HG03175 (cell line): ENCODE data around the gene LHFPL3.
"Not testable (repeated sequence)": the region's sequence is repeated elsewhere in the genome, so short reads cannot be mapped to it uniquely, and the experiment has no call there.

Source experiments
- ATAC-seq: cut with Tn5 transposase; IDR thresholded peaks from one replicate; pipeline ENCODE4 v1.9.1; 2021; ENCODE audit warnings: mild to moderate bottlenecking, moderate library complexity; ENCODE audit not compliant: unreplicated experiment

The LHFPL3 gene

DNA sequence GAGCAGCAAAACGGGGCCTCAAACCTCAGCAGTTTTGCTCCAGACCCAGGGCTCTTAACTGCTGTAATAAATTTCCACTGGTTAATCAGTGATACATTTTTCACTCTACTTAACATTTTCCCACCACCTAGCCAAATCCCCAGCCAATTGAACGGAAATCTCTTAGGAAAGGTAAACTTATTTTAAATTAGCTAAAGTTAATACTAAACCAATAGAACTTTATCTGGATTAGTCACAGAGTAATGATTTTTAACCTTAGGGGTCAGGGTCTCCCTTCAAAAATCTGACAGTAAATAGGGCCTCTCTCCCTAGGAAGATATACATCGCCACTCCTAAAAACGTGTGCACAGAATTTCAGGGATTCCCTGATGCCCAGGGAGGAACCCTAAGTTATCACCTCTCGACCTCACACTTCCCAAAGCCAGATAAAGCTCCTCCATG lies 598.2 kb downstream of the LHFPL3 start:
- no peak for ATAC-seq

- no peak for ATAC-seq
Observed at GRCh38 chr7:104927055-104927454, 598.7 kb downstream of the LHFPL3 start.

- no peak for ATAC-seq
Observed at GRCh38 chr7:104928721-104929400, 600.5 kb downstream of the LHFPL3 start.

- no peak for ATAC-seq
Observed at GRCh38 chr7:104929921-104930320, 601.5 kb downstream of the LHFPL3 start.

DNA sequence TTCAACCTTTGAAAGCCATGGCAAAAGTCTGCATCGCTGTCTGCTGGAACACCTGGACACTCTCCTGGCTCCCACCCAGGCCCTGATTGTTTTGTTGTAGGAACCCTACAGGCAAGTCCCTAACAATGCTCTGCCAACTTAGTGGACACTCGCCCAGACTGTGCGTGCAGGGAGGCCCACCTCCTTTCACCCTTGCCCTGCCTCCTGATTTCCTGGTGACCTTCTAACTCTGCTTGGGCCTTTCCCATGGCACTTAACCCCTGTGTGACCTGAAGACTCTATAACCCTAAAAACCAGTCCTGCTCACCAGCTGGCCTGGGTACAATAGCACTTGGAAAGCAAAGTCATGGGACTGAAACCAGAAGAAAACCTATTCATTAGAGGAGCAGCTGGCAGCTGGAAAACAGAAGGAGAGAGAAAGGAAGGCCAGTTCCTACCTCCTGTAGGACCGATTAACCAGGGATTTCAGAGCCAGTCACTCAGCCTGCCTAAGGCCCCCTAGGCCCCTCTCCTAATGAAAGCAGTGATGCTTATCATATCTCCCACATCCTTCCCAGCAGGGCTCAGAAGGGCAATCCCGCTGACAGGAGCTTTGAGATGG lies 602.9 kb downstream of the LHFPL3 start:
- ATAC-seq: no peak

DNA sequence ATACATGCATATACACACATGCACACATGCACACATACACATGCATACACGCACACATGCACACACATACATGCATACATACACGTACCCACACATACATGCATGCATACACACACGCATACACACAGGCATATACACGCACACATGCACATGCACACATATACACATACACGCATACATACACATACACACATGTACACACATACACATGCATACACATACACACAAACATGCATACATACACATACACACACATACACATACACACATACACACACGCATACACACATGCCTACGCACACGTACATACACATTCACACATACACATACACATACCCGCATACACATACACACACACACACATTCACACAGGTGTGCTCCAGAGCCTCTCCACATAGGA lies 604.6 kb downstream of the LHFPL3 start:
- ATAC-seq: no peak

GRCh38 chr7:104933521-104933988 lies 605.2 kb downstream of the LHFPL3 start:
- ATAC-seq: no peak

DNA sequence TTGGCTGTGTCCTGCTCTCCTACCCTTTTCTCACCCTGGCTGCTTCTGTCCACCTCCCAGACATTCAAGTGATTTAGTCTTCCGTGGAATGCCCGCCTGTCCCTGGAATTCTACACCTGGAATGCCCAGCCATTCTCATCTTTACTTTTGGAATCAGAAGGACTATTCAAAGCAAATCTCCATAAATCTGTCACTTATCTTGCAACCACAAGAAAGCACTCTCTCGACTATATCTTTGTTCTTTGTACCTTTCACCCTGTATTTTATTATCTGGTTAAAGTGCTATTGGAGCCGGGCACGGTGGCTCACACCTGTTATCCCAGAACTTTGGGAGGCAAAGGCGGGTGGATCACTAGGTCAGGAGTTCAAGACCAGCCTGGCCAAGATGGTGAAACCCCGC lies 606.3 kb downstream of the LHFPL3 start:
- no peak for ATAC-seq

DNA sequence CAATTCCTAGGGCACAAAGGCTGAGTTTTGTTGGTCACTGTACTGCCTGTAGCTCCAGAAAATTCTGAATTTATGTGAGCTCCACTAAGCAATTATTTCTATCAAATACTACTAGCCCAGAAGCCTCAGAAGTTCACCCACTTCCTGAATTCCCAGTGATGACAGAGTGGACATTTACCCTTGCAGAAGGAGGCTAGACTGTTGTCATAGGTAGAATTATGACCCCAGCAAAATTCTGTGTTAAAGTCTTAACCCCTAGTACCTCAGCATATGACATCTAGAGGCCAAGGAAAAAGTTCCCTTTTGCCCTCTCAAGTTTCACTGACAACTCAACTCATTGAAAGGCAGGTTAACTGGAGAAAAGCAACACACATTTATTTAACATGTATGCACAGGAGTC lies 606.9 kb downstream of the LHFPL3 start:
- no peak for ATAC-seq

- ATAC-seq: no peak
Observed at GRCh38 chr7:104936546-104936945, 608.1 kb downstream of the LHFPL3 start.

DNA sequence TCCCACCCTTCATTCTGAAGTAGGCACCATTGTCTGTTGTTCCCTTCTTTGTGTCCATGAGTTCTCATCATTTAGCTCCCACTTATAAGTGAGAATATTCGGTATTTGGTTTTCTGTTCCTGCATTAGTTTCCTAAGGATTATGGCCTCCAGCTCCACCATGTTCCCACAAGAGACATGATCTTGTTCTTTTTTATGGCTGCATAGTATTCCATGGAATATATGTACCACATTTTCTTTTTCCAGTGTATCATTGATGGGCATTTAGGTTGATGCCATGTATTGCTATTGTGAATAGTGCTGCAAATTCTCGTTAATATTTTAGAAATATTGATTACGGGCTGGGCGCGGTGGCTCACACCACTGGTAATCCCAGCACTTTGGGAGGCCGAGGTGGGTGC lies 609.1 kb downstream of the LHFPL3 start:
- not testable (repeated sequence) for ATAC-seq

DNA sequence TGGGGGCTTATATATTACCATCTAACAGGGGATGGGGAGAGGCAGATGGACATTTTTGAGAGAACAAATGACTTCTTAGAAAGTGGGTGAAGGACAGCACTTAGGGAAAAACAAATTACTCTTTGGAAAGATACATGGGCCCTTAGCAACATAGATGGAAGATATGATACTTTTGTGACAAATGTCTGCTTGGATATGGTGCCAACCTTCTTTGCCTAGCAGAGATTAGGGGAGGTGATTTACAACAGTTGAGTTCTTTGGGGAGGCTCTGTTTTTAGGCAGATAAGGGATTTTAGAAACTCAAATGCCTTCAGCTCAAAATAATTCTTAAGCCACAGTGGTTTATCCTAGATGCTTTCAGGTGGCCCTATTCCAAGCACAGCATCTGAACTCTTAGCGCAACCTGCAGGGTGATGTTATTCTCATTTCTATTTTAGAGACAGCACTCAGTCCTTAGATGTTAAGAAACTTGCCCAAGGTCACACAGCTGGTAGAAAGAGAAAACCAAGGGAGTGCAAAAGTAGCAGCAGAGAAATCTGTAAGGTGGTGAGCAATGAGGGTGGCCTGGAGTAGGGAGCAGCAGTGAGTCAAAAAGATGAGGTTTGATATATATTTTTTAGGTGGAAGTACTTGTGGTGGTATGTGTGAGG lies 610.5 kb downstream of the LHFPL3 start:
- ATAC-seq: no peak

DNA sequence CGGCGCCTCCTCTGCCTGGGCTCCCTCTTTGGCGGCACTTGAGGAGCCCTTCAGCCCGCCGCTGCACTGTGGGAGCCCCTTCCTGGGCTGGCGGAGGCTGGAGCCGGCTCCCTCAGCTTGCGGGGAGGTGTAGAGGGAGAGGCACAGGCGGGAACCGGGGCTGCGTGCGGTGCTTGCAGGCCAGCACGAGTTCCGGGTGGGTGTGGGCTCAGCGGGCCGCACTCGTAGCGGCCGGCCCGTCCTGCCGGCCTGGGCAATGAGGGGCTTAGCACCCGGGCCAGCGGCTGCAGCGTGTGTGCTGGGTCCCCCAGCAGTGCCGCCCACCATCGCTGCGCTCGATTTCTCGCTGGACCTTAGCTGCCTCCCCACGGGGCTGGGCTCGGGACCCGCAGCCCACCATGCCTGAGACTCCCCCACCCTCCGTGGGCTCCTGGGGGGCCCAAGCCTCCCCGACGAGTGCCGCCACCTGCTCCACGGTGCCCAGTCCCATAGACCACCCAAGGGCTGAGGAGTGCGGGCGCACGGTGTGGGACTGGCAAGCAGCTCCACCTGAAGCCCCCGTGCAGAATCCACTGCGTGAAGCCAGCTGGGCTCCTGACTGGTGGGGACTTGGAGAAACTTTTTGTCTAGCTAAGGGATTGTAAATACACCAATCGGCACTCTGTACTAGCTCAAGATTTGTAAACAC lies 611.8 kb downstream of the LHFPL3 start:
- no peak for ATAC-seq

DNA sequence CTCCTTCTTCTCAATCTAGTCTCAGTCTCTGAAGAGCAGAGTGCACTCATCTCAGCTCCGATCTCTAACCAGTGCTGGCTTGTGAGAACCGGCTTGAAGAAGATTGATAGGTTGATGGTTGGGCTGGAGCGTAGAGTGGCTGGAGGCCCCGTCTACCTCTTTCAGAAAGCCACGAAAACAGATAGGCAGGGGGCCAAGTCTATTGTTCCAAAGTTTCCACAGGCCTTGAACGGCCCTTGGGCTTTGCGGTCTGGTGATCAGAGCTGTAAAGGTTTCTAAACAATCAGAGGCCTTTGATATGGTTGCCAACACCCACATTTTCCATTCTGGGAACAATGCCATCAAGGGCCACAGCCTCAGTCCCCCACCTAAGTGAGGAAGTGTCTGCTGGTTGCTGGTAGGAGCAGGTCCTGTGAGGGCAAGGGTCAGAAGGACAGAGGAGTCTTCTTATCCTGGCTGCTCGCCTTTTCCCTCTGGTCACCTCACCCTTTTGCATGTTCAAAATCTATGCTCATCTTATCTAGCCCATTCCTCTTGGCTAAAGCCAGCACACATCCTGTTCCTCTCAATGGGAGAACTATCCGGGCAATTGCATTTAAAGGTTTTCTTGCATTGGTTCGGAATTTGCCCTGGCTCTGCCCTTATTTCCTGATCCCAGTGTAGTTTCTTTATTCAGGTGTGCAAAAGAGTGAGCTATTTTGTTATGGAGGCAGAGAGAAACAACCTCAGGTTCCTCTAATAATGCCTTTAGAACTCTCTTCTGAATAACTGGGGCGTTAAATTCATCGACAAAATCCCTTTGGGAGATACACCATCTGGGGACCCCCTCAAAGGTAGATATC lies 615.3 kb downstream of the LHFPL3 start:
- ATAC-seq: peak; percentile 53

DNA sequence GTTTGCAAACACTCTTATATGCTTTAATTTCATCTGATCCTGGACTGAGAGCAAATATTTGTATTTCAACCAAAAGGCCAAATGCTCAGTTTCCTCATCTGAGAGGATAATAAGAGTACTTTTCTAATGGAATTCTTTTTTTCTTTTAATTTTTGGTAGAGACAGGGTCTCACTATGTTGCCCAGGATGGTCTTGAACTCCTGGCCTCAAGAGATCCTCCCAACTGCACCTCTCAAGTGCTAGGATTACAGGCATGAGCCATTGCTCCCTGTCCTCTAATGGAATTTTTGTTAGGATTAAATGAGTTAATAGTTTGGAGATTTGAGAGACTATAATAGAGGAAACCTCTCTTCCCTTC lies 617.2 kb downstream of the LHFPL3 start:
- no peak for ATAC-seq

DNA sequence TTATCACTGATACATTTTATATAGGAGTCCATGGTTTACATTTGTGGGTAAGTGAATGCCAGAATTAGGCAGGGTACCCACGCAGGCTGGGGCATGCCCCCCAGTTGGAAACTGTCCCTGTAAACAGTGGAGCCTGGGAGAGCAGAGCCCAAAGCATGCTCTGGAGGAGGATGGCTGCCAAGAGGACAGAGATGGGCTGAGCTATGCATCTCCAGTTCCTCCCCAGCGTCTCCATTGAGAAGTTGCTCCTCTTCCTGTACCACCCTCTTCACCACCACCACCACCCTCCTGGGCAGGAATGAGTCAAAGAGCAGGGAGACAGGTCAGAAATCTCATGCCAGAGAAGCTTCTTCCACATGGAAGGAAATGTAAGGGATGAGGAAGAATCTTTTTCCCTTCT lies 617.9 kb downstream of the LHFPL3 start:
- ATAC-seq: no peak

DNA sequence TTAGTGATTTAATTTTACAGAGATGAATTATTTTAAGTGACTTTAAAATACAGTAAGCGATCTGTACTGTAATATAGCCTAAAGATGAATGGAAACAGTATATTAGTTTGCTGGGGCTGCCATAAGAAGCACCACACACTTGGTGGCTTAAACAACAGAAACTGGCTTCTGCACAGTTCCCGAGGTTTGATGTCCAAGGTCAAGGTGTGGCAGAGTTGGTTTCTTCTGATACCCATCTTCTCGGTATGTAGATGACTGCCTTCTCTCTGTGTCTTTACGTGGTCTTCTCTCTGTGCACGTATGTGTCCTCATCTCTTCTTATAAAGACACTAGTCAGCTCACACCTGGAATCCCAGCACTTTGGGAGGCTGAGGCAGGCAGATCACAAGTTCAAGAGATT lies 621.6 kb downstream of the LHFPL3 start:
- no peak for ATAC-seq

- ATAC-seq: no peak
Observed at GRCh38 chr7:104950754-104951153, 622.4 kb downstream of the LHFPL3 start.

- no peak for ATAC-seq
Observed at GRCh38 chr7:104951546-104951945, 623.1 kb downstream of the LHFPL3 start.

DNA sequence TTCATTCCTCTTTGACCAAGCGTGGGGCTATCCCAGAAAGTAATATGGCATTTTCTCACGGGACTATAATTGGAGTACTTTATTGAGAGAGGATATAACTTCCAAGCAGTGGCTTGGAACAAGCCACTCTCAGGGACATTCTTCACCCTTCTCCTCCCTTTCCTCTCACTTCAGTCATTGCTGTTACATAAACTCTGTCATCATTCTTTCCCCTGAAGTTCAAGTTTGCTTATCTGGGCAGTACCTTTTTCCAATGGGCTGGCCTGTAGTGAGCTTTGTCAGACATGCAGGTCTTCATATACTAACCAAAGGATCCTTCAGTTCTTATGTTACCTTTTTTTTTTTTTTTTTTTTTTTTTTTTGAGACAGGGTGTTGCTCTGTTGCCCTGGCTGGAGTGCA lies 626.9 kb downstream of the LHFPL3 start:
- ATAC-seq: no peak
